Measurements from ENCODE around the gene PPM1L.

The PPM1L gene

DNA sequence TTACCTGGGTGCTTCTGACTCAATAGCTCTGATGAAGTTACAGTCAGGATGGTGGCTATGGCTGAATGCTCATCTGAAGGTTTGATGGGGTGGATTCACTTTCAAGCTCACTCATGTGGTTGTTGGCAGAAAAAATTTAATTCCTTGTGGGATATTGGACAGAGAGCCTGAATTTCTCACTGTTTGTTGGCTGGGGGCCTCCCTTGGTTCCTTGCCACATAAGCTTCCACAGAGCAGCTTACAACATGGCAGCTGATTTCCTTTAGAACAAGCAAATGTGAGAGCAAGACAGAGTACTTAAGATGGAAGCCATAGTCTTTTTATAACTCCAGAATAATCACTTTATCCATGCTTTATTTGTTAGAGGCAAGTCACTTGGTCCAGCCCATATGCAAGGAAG is 150.6 kb downstream of the PPM1L start:
- no peaks in the 10 kb centered on the region for H3K27me3 ChIP-seq (ENCODE audit: control insufficient read depth in 1 of 2, insufficient read depth in 1 of 2, low read length in 2 of 2)
- no peak overlapping the region for H2BK5ac ChIP-seq (ENCODE audit: low read depth, low read length, poor library complexity, severe bottlenecking)
- H2BK12ac ChIP-seq (ENCODE audit: low read length in 2 of 2), result no peak overlapping the region
- H3K4me1 ChIP-seq (ENCODE audit: control insufficient read depth, insufficient read depth, low read depth, low read length), result no peaks in the 10 kb centered on the region
- DNase-seq, result no peak
- H2AFZ ChIP-seq (ENCODE audit: low read depth, low read length), result no peak overlapping the region
- no peak overlapping the region for H2BK120ac ChIP-seq (ENCODE audit: low read depth, low read length)
- no peak overlapping the region for H3K4me2 ChIP-seq (ENCODE audit: low read length, poor library complexity, severe bottlenecking)
- no peak overlapping the region for H3K27ac ChIP-seq (ENCODE audit: low read length, poor library complexity, severe bottlenecking)
- H2AK5ac ChIP-seq (ENCODE audit: low read length, severe bottlenecking), result no peak overlapping the region
- H2BK15ac ChIP-seq (ENCODE audit: low read depth, poor library complexity, severe bottlenecking), result no peak overlapping the region
- no peak overlapping the region for H3K4me3 ChIP-seq (ENCODE audit: insufficient read depth in 1 of 2, low read depth in 1 of 2, low read length in 2 of 2)
- no peaks in the 10 kb centered on the region for H3K79me1 ChIP-seq (replicated peaks; ENCODE audit: low read length, poor library complexity, severe bottlenecking)
- H3K9me3 ChIP-seq (ENCODE audit: control insufficient read depth, low read length), result peaks cover 3% of the 10 kb centered on the region
- no peak overlapping the region for H4K8ac ChIP-seq (ENCODE audit: low read length)
- no peak overlapping the region for H3K23ac ChIP-seq (ENCODE audit: low read length in 2 of 2)
- H3K9ac ChIP-seq (ENCODE audit: low read length), result no peak overlapping the region
- H3K36me3 ChIP-seq (ENCODE audit: control insufficient read depth in 1 of 2, insufficient read depth in 2 of 2, low read depth in 1 of 2, low read length in 2 of 2), result no peaks in the 10 kb centered on the region
- H4K91ac ChIP-seq (ENCODE audit: low read length), result no peak overlapping the region
- H3K14ac ChIP-seq (ENCODE audit: low read length in 2 of 2), result no peak overlapping the region
- H3K18ac ChIP-seq (ENCODE audit: low read depth in 1 of 2, low read length in 2 of 2), result no peak overlapping the region
- no peak overlapping the region for H3K4ac ChIP-seq (ENCODE audit: low read depth in 1 of 2, low read length in 2 of 2)

- no peak overlapping the region for H3K4me3 ChIP-seq (ENCODE audit: insufficient read depth in 1 of 2, low read depth in 1 of 2, low read length in 2 of 2)
- H3K4me1 ChIP-seq (ENCODE audit: control insufficient read depth, insufficient read depth, low read depth, low read length), result no peaks in the 10 kb centered on the region
- H3K9me3 ChIP-seq (ENCODE audit: control insufficient read depth, low read length), result peaks cover 3% of the 10 kb centered on the region
- no peak overlapping the region for H3K9ac ChIP-seq (ENCODE audit: low read length)
- no peaks in the 10 kb centered on the region for H3K27me3 ChIP-seq (ENCODE audit: control insufficient read depth in 1 of 2, insufficient read depth in 1 of 2, low read length in 2 of 2)
- H3K14ac ChIP-seq (ENCODE audit: low read length in 2 of 2), result no peak overlapping the region
- H3K4ac ChIP-seq (ENCODE audit: low read depth in 1 of 2, low read length in 2 of 2), result no peak overlapping the region
- H3K79me1 ChIP-seq (replicated peaks; ENCODE audit: low read length, poor library complexity, severe bottlenecking), result no peaks in the 10 kb centered on the region
- H2AFZ ChIP-seq (ENCODE audit: low read depth, low read length), result no peak overlapping the region
- H4K8ac ChIP-seq (ENCODE audit: low read length), result no peak overlapping the region
- no peak overlapping the region for H2BK120ac ChIP-seq (ENCODE audit: low read depth, low read length)
- no peak overlapping the region for H3K18ac ChIP-seq (ENCODE audit: low read depth in 1 of 2, low read length in 2 of 2)
- no peaks in the 10 kb centered on the region for H3K36me3 ChIP-seq (ENCODE audit: control insufficient read depth in 1 of 2, insufficient read depth in 2 of 2, low read depth in 1 of 2, low read length in 2 of 2)
- H2AK5ac ChIP-seq (ENCODE audit: low read length, severe bottlenecking), result no peak overlapping the region
- no peak for DNase-seq
- H4K91ac ChIP-seq (ENCODE audit: low read length), result no peak overlapping the region
- H2BK5ac ChIP-seq (ENCODE audit: low read depth, low read length, poor library complexity, severe bottlenecking), result no peak overlapping the region
- no peak overlapping the region for H2BK15ac ChIP-seq (ENCODE audit: low read depth, poor library complexity, severe bottlenecking)
- H3K27ac ChIP-seq (ENCODE audit: low read length, poor library complexity, severe bottlenecking), result no peak overlapping the region
- no peak overlapping the region for H2BK12ac ChIP-seq (ENCODE audit: low read length in 2 of 2)
- no peak overlapping the region for H3K4me2 ChIP-seq (ENCODE audit: low read length, poor library complexity, severe bottlenecking)
- 28% methylated on average over 3 of the region's 3 CpGs for WGBS
- H3K23ac ChIP-seq (ENCODE audit: low read length in 2 of 2), result no peak overlapping the region
These were observed 153.9 kb downstream of the PPM1L start for GRCh38 chr3:160909917-160910316.

DNA sequence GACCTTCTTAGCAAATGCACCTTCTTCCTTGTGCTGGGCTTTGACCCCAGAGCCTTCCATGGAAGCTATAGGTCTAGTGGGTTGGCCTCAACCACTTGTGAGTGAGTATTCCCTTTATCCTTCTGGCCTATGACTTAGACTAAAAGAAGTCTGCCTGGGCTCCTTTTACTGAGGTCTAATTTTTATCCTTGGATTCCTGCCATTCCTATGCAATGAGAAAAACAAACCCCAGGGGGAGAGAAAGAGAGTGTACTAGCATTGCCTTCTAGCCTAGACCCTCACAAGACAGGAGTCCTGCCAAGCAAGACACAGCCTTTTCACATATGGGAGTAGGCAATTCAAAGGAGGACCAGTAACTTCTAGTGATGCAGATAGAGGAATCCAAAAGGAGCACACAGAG is 155.4 kb downstream of the PPM1L start:
- no peak overlapping the region for H2BK15ac ChIP-seq (ENCODE audit: low read depth, poor library complexity, severe bottlenecking)
- H2BK120ac ChIP-seq (ENCODE audit: low read depth, low read length), result no peak overlapping the region
- H3K79me1 ChIP-seq (replicated peaks; ENCODE audit: low read length, poor library complexity, severe bottlenecking), result no peaks in the 10 kb centered on the region
- H3K23ac ChIP-seq (ENCODE audit: low read length in 2 of 2), result no peak overlapping the region
- no peak overlapping the region for H3K14ac ChIP-seq (ENCODE audit: low read length in 2 of 2)
- H3K27me3 ChIP-seq (ENCODE audit: control insufficient read depth in 1 of 2, insufficient read depth in 1 of 2, low read length in 2 of 2), result no peaks in the 10 kb centered on the region
- H3K9ac ChIP-seq (ENCODE audit: low read length), result no peak overlapping the region
- H3K4me2 ChIP-seq (ENCODE audit: low read length, poor library complexity, severe bottlenecking), result no peak overlapping the region
- H3K4ac ChIP-seq (ENCODE audit: low read depth in 1 of 2, low read length in 2 of 2), result no peak overlapping the region
- H4K8ac ChIP-seq (ENCODE audit: low read length), result no peak overlapping the region
- H3K27ac ChIP-seq (ENCODE audit: low read length, poor library complexity, severe bottlenecking), result no peak overlapping the region
- H2BK5ac ChIP-seq (ENCODE audit: low read depth, low read length, poor library complexity, severe bottlenecking), result no peak overlapping the region
- peaks cover 3% of the 10 kb centered on the region for H3K9me3 ChIP-seq (ENCODE audit: control insufficient read depth, low read length)
- H3K18ac ChIP-seq (ENCODE audit: low read depth in 1 of 2, low read length in 2 of 2), result no peak overlapping the region
- no peak overlapping the region for H2BK12ac ChIP-seq (ENCODE audit: low read length in 2 of 2)
- no peaks in the 10 kb centered on the region for H3K4me1 ChIP-seq (ENCODE audit: control insufficient read depth, insufficient read depth, low read depth, low read length)
- DNase-seq, result no peak
- H2AFZ ChIP-seq (ENCODE audit: low read depth, low read length), result no peak overlapping the region
- no peak overlapping the region for H2AK5ac ChIP-seq (ENCODE audit: low read length, severe bottlenecking)
- no peak overlapping the region for H3K4me3 ChIP-seq (ENCODE audit: insufficient read depth in 1 of 2, low read depth in 1 of 2, low read length in 2 of 2)
- H4K91ac ChIP-seq (ENCODE audit: low read length), result no peak overlapping the region
- H3K36me3 ChIP-seq (ENCODE audit: control insufficient read depth in 1 of 2, insufficient read depth in 2 of 2, low read depth in 1 of 2, low read length in 2 of 2), result no peaks in the 10 kb centered on the region

- no peak overlapping the region for H3K27ac ChIP-seq (ENCODE audit: low read length, poor library complexity, severe bottlenecking)
- H3K9me3 ChIP-seq (ENCODE audit: control insufficient read depth, low read length), result no peaks in the 10 kb centered on the region
- peaks cover 2% of the 10 kb centered on the region for H3K4me1 ChIP-seq (ENCODE audit: control insufficient read depth, insufficient read depth, low read depth, low read length)
- no peak for DNase-seq
- 100% methylated on average over 1 of the region's 3 CpGs for WGBS
- H2AK5ac ChIP-seq (ENCODE audit: low read length, severe bottlenecking), result no peak overlapping the region
- no peak overlapping the region for H2AFZ ChIP-seq (ENCODE audit: low read depth, low read length)
- no peak overlapping the region for H3K4ac ChIP-seq (ENCODE audit: low read depth in 1 of 2, low read length in 2 of 2)
- no peak overlapping the region for H3K4me3 ChIP-seq (ENCODE audit: insufficient read depth in 1 of 2, low read depth in 1 of 2, low read length in 2 of 2)
- peaks cover 0 to 3% of the 10 kb centered on the region in 2 experiments for H3K27me3 ChIP-seq (ENCODE audit: control insufficient read depth in 1 of 2, insufficient read depth in 1 of 2, low read length in 2 of 2)
- H2BK120ac ChIP-seq (ENCODE audit: low read depth, low read length), result no peak overlapping the region
- no peak overlapping the region for H2BK5ac ChIP-seq (ENCODE audit: low read depth, low read length, poor library complexity, severe bottlenecking)
- no peaks in the 10 kb centered on the region for H3K79me1 ChIP-seq (replicated peaks; ENCODE audit: low read length, poor library complexity, severe bottlenecking)
- no peak overlapping the region for H3K4me2 ChIP-seq (ENCODE audit: low read length, poor library complexity, severe bottlenecking)
- H3K23ac ChIP-seq (ENCODE audit: low read length in 2 of 2), result no peak overlapping the region
- H3K9ac ChIP-seq (ENCODE audit: low read length), result no peak overlapping the region
- H3K36me3 ChIP-seq (ENCODE audit: control insufficient read depth in 1 of 2, insufficient read depth in 2 of 2, low read depth in 1 of 2, low read length in 2 of 2), result no peaks in the 10 kb centered on the region
- H3K14ac ChIP-seq (ENCODE audit: low read length in 2 of 2), result no peak overlapping the region
- H4K8ac ChIP-seq (ENCODE audit: low read length), result no peak overlapping the region
- H2BK12ac ChIP-seq (ENCODE audit: low read length in 2 of 2), result no peak overlapping the region
- H3K18ac ChIP-seq (ENCODE audit: low read depth in 1 of 2, low read length in 2 of 2), result no peak overlapping the region
- H2BK15ac ChIP-seq (ENCODE audit: low read depth, poor library complexity, severe bottlenecking), result no peak overlapping the region
- no peak overlapping the region for H4K91ac ChIP-seq (ENCODE audit: low read length)
These were observed 160.4 kb downstream of the PPM1L start for GRCh38 chr3:160916472-160916871.

Measured in mesenchymal stem cell (in vitro differentiated cells and primary cell).